Raji (cell line): Measurements from ENCODE around the gene TJP3.

ENCODE experiments used
- POLR2A ChIP-seq: IDR thresholded peaks from 2 replicates; pipeline ENCODE4 v1.6.1; 2011; ENCODE audit warnings: low read depth, low read length, control low read depth; ENCODE audit not compliant: insufficient read depth

TJP3 gene

DNA sequence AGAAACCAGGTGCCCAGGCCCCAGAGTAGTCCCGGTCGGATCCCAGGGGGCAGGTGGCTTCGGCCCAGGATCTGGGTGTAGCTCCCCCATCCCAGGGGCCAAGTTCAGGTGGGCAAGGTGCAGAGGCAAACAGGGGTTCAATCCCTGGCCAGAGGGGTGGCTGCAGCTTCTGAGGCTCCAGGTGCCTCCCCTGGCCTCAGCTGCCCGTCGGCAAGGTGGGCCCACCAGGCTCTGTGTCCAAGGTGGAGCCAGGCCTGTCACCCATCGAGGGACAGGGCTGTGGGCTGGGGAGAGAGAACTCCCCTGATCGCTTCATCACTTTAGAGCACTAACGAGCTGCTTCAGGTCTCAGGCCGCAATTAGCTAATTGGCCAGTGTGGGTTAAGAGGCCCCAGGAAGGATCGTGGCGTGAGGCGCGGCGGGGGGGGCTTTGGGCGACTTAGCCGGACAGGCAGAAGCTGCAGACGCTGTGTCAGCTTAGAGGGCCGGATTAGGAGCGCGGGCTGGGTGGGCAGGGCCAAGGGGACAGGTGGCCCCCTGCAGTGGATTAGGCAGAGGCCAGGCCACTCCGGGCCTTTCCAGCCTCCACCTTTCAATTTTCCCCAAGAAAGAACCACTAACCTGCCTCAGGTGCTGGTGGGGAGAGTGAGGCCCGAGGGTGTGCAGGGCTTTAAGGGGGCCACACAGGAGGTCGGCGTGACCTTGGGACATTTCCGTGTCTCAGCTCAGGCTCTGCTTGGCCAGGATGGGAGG, 66.6 kb downstream of the TJP3 start:
- TF ChIP-seq POLR2A = no peak

- no peak for TF ChIP-seq POLR2A
Observed at GRCh38 chr19:3775374-3775711, 67.2 kb downstream of the TJP3 start.

- no peak for TF ChIP-seq POLR2A
Observed at GRCh38 chr19:3775831-3776230, 67.6 kb downstream of the TJP3 start.

DNA sequence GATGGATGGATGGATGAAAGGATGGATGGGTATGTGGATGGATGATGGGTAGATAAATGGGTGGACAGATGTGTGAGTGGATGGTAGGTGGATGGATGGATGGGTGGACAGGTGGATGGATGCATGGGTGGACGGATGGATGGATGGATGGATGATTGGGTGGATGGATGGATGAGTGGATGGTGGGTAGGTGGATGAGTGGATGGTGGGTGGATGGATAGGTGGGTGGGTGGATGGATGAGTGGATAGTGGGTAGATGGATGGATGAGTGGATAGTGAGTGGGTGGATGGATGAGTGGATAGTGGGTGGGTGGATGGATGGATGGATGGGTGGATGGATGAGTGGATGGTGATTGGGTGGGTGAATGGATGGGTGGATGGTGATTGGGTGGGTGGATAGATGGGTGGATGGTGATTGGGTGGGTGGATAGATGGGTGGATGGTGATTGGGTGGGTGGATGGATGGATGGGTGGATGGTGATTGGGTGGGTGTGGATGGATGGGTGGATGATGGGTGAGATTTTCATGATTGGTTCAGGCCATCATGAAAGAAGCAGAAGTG, 68.4 kb downstream of the TJP3 start:
- TF ChIP-seq POLR2A = no peak

DNA sequence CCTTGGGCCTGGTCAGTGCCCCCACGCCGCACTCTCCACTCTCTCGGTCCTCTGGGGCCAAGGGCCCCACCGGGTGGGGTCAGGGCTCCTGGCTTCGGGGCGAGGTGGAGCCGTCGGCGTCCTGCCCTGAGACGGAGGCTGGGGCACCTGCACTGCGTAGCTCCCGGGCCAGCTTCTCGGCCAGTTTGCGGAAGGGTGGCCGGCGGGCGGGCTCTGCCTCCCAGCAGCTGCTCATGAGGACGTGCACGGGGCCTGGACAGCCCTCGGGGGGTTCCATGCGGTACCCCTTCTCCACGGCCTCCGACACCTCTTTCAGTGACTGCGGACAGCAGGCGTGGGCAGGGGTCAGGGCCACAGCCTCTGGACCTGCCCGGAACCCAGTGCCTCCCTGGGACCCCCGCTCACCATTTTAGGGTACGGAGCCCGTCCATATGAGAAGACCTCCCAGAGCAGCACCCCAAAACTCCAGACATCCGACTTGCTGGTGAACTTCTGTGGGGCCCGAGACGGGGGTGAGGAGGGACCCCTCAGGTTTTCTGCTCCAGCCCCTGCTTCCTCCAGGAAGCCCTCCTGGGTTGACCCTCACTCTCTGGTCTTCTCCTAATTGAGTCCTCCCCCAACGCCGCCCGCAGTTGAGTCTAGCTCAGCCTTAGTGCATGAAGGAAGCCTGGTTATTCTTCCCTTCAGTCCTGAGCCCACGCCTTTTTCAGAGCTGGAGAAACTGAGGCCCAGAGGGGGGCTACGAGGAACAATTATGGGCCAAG, 70.1 kb downstream of the TJP3 start:
- TF ChIP-seq POLR2A = no peak

- no peak for TF ChIP-seq POLR2A
Observed at GRCh38 chr19:3778899-3779723, 70.9 kb downstream of the TJP3 start.

- no peak for TF ChIP-seq POLR2A
Observed at GRCh38 chr19:3780786-3781304, 72.7 kb downstream of the TJP3 start.

DNA sequence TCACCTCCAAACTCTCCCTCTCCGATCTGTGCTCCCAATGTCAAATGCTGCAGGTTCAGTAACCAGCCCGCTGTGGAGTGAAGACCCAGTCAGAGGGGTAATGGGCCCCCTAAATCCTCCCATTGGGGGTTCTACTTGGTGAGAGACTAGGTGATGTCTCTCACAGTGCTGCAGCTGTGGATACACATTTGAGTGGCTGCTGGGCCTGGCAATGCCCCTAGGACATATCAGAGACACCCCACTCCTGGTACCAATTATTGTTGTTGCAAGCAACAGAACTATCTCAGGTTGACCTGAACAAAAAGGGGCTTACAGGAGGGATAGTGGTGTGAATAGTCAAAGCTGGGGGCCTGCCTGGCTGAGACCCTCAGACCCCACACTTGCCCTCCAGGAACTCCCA, 73.4 kb downstream of the TJP3 start:
- no peak for TF ChIP-seq POLR2A

GRCh38 chr19:3782330-3782729, 74.1 kb downstream of the TJP3 start:
- TF ChIP-seq POLR2A = no peak

DNA sequence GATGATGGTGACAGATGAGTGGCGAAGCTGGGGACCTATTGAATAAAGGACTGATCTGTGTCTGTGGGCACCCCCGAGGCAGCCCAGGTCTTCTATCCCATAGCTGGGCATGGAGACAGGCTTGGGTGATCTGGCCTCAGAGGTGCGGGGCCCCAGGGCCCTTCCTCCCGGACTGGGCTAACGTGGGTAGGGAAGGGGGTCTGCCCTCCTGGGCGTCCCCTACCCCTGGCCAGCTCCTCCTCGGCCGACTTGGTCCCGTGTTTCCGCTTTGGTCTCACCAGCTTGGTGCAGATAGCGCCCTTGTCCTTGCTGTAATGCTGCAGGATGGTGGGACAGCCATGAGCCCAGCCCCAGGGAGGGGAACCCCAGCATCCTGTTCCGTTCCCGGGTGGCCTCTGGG, 74.7 kb downstream of the TJP3 start:
- TF ChIP-seq POLR2A = no peak

DNA sequence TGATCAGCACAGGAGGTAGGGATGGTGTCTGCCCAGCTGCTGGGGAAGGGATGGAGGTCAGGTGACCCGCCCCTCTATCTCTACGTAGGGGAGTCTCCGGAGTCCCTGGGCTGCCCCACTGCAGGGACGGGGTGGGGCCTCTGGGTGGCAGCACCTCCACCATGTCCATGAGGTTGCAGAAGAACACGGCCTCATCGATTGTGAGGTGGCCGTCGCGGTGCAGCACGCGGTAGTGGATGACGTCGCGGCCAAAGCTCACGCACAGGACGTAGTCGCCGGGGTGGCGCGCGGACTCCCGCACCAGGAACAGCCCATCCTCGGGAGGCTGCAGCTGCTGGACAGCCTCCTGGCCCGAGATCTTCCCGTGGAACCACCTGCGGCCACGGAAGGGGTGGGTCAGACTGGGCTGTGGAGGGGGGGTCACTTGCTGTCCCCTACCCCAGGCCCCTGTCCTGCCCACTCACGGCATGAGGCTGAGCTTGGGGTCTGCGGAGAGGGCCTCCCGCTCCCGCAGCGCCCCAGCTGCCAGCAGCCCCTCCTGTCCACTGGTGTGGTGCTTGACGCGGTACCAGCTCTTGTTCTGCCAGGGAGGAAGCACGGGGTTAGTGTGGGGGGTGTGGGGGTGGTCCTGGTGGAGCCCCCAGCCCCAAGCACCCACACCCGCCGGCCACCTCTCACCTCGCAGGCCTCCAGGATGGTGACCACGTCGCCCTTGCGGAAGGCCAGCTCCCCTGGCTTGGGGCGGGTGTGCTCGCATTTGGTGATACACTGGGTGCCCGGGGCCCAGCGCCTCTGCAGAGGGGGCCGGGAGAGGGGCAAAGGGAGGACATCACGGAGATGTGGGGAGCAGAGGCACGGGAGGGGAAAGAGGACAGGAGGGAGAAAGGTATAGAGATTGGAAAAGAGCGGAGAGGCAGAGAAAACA, 75.7 kb downstream of the TJP3 start:
- TF ChIP-seq POLR2A = no peak

DNA sequence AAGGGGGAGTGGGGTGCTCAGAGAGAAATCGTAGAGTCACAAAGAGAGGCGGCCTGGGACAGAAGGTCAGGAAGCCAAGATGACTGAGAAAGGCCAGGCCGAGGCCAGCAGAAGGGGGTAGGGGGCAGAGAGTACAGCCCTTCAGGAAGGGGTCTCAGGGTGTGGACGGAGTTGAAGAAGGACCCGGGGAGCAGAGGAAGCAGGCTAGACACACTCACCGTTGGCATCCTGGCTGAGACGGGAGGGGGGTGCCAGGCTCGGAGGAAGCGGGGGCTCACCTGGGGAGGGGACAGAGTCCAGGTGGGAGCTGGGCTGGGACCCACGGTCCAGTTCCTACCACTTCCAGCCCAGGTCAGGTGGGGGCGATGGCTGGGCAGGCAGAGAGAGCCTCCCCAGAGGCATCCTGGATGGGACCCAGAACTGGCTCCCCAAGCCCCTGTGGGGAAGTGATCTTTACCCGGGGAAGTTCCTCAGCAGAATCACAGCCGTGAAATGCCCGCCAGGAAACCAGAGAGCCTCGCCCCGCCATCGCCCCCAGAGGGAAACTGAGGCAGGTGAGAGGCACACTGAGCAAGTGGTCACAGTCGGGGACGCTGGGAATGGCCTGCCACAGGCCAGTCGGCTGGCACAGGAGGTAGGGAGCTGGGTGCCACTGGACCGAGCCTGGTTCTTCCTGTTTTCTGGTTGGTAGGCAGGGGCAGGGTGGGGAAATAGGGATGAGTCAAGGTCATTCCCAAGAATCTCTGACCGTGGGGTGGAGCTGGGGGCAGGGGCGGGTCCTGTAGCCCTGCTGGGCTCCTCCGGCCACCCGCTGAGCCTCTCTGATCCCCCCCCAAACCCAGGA, 76.6 kb downstream of the TJP3 start:
- no peak for TF ChIP-seq POLR2A

- TF ChIP-seq POLR2A = no peak
Observed at GRCh38 chr19:3785451-3785937, 77.3 kb downstream of the TJP3 start.
